ENCODE measurements around the gene CD44.

CD44 gene

DNA sequence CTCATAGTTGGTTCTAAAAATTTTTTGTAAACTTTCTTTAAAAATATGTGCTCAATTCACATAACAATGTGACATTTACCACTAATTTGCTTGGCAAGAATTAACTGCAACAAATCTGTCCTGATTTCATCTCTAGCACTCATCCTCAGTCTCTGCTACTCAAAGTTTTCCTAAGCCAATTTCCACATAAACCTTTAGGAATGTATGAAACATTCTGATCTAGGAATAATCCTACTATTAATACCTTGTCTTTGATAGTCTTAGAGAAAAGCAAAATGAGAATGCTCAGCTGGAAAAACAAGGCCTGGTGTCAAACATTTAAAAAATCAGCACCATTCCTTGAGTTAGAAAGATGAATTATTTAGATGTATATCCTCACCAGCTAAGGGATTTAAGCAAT, 114.3 kb downstream of the CD44 start:
- H3K79me2 ChIP-seq (ENCODE audit: insufficient read depth, low read length), result no peaks in the 10 kb centered on the region

DNA sequence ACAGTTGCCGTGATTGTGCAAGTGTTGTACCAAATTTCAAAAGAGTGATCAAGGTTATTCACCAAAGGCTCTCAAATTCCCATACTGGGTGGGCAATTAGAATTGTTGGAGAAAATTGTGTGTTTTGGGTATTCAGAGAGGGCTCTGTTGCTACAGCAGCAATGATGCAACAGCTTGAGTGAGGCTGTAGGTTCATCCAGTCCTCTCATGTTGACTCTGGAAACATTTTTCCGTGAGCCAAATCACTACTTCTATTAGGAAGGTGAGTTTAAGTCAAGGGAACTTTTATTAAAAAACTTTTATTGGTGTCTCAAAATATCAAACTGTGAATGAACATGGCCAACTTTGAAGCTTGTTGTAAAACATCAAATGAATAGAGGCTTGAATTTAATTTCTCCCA, 116.5 kb downstream of the CD44 start:
- Histone ChIP-seq H3K27me3 (ENCODE audit: insufficient read depth, low read length, poor library complexity) (no peaks in the 10 kb centered on the region), H3K9me3 (ENCODE audit: insufficient read depth, low read length, severe bottlenecking) (no peaks in the 10 kb centered on the region), H3K9ac (ENCODE audit: low read depth, low read length) (no peak overlapping the region), H3K27ac (ENCODE audit: low read length) (no peak overlapping the region), H2AFZ (ENCODE audit: low read depth, low read length) (no peak overlapping the region), H3K4me3 (ENCODE audit: low read depth in 1 of 2, low read length in 2 of 2) (no peak overlapping the region), H4K20me1 (ENCODE audit: insufficient read depth, low read length) (no peaks in the 10 kb centered on the region), H3K4me2 (ENCODE audit: insufficient read depth, low read length) (no peak overlapping the region), H3K79me2 (ENCODE audit: insufficient read depth, low read length) (no peaks in the 10 kb centered on the region), H3K4me1 (ENCODE audit: insufficient read depth, low read length) (no peaks in the 10 kb centered on the region), H3K36me3 (ENCODE audit: insufficient read depth, low read length) (no peaks in the 10 kb centered on the region)
- DNase-seq, result no peak
- no peak for ATAC-seq (ENCODE audit: insufficient read depth, low read depth)
- TF ChIP-seq CTCF (IDR thresholded peaks at IDR 0.05; ENCODE audit: borderline replicate concordance, extremely low read depth, low read length, poor library complexity, severe bottlenecking), result no peak
- no peak for TF ChIP-seq EZH2 (IDR thresholded peaks at IDR 0.05; ENCODE audit: borderline replicate concordance, low read depth, low read length, severe bottlenecking)

More for the DNA sequence above, 114.3 kb downstream of the CD44 start:
- no peak overlapping the region for H3K27ac ChIP-seq (ENCODE audit: low read length)
- H3K36me3 ChIP-seq (ENCODE audit: insufficient read depth, low read length), result no peaks in the 10 kb centered on the region
- ATAC-seq (ENCODE audit: insufficient read depth, low read depth) (no peak), DNase-seq (no peak)
- H3K4me2 ChIP-seq (ENCODE audit: insufficient read depth, low read length), result no peak overlapping the region
- H3K9ac ChIP-seq (ENCODE audit: low read depth, low read length), result no peak overlapping the region
- H4K20me1 ChIP-seq (ENCODE audit: insufficient read depth, low read length), result no peaks in the 10 kb centered on the region
- H3K4me3 ChIP-seq (ENCODE audit: low read depth in 1 of 2, low read length in 2 of 2), result no peak overlapping the region
- H3K27me3 ChIP-seq (ENCODE audit: insufficient read depth, low read length, poor library complexity), result no peaks in the 10 kb centered on the region
- H3K9me3 ChIP-seq (ENCODE audit: insufficient read depth, low read length, severe bottlenecking), result peaks cover 1% of the 10 kb centered on the region
- no peak overlapping the region for H2AFZ ChIP-seq (ENCODE audit: low read depth, low read length)
- TF ChIP-seq CTCF (IDR thresholded peaks at IDR 0.05; ENCODE audit: borderline replicate concordance, extremely low read depth, low read length, poor library complexity, severe bottlenecking) (no peak), EZH2 (IDR thresholded peaks at IDR 0.05; ENCODE audit: borderline replicate concordance, low read depth, low read length, severe bottlenecking) (no peak)
- H3K4me1 ChIP-seq (ENCODE audit: insufficient read depth, low read length), result no peaks in the 10 kb centered on the region

GRCh38 chr11:35256296-35256695, 117.3 kb downstream of the CD44 start:
- Histone ChIP-seq H3K27ac (ENCODE audit: low read length) (no peak overlapping the region), H3K4me1 (ENCODE audit: insufficient read depth, low read length) (no peaks in the 10 kb centered on the region), H3K9ac (ENCODE audit: low read depth, low read length) (no peak overlapping the region), H3K79me2 (ENCODE audit: insufficient read depth, low read length) (no peaks in the 10 kb centered on the region), H3K36me3 (ENCODE audit: insufficient read depth, low read length) (no peaks in the 10 kb centered on the region), H3K4me3 (ENCODE audit: low read depth in 1 of 2, low read length in 2 of 2) (no peak overlapping the region), H3K9me3 (ENCODE audit: insufficient read depth, low read length, severe bottlenecking) (no peaks in the 10 kb centered on the region), H3K4me2 (ENCODE audit: insufficient read depth, low read length) (no peak overlapping the region), H4K20me1 (ENCODE audit: insufficient read depth, low read length) (no peaks in the 10 kb centered on the region), H2AFZ (ENCODE audit: low read depth, low read length) (no peak overlapping the region), H3K27me3 (ENCODE audit: insufficient read depth, low read length, poor library complexity) (no peaks in the 10 kb centered on the region)
- no peak for DNase-seq
- TF ChIP-seq EZH2 (IDR thresholded peaks at IDR 0.05; ENCODE audit: borderline replicate concordance, low read depth, low read length, severe bottlenecking) (no peak), CTCF (IDR thresholded peaks at IDR 0.05; ENCODE audit: borderline replicate concordance, extremely low read depth, low read length, poor library complexity, severe bottlenecking) (no peak)
- ATAC-seq (ENCODE audit: insufficient read depth, low read depth), result no peak

GRCh38 chr11:35257281-35257680, 118.3 kb downstream of the CD44 start:
- Histone ChIP-seq H3K4me2 (ENCODE audit: insufficient read depth, low read length) (no peak overlapping the region), H4K20me1 (ENCODE audit: insufficient read depth, low read length) (no peaks in the 10 kb centered on the region), H3K4me3 (ENCODE audit: low read depth in 1 of 2, low read length in 2 of 2) (no peak overlapping the region), H3K36me3 (ENCODE audit: insufficient read depth, low read length) (no peaks in the 10 kb centered on the region), H3K27ac (ENCODE audit: low read length) (no peak overlapping the region), H3K4me1 (ENCODE audit: insufficient read depth, low read length) (no peaks in the 10 kb centered on the region), H3K9ac (ENCODE audit: low read depth, low read length) (no peak overlapping the region), H3K27me3 (ENCODE audit: insufficient read depth, low read length, poor library complexity) (no peaks in the 10 kb centered on the region), H3K9me3 (ENCODE audit: insufficient read depth, low read length, severe bottlenecking) (no peaks in the 10 kb centered on the region), H3K79me2 (ENCODE audit: insufficient read depth, low read length) (no peaks in the 10 kb centered on the region), H2AFZ (ENCODE audit: low read depth, low read length) (no peak overlapping the region)
- TF ChIP-seq CTCF (IDR thresholded peaks at IDR 0.05; ENCODE audit: borderline replicate concordance, extremely low read depth, low read length, poor library complexity, severe bottlenecking) (no peak), EZH2 (IDR thresholded peaks at IDR 0.05; ENCODE audit: borderline replicate concordance, low read depth, low read length, severe bottlenecking) (no peak)
- DNase-seq (no peak), ATAC-seq (ENCODE audit: insufficient read depth, low read depth) (peak; percentile 58; the same call in 2 of the 3 replicates)

Data from DND-41 (cell line).